ENCODE results near the gene ANXA11.

The ANXA11 gene

GRCh38 chr10:80140251-80140650 is 65.1 kb downstream of the ANXA11 start:
- Histone ChIP-seq H3K9me3 (ENCODE audit: control insufficient read depth, insufficient read depth, low read length) (no peaks in the 10 kb centered on the region), H3K4me1 (ENCODE audit: control insufficient read depth, low read length) (peaks cover 14% of the 10 kb centered on the region), H3F3A (ENCODE audit: control insufficient read depth, insufficient read depth) (no peaks in the 10 kb centered on the region), H3K4me2 (ENCODE audit: low read length) (no peak overlapping the region), H3K27ac (ENCODE audit: low read depth, low read length) (no peak overlapping the region), H3K79me2 (ENCODE audit: control insufficient read depth, low read length) (no peaks in the 10 kb centered on the region), H3K36me3 (ENCODE audit: control insufficient read depth, low read length) (no peaks in the 10 kb centered on the region), H4K20me1 (ENCODE audit: control insufficient read depth, insufficient read depth, low read depth, low read length) (no peaks in the 10 kb centered on the region), H3K9me2 (replicated peaks; ENCODE audit: control insufficient read depth, low read length) (no peaks in the 10 kb centered on the region), H3K27me3 (ENCODE audit: control insufficient read depth, low read length) (peaks cover 15% of the 10 kb centered on the region), H3K4me3 (ENCODE audit: low read length) (no peak overlapping the region)
- TF ChIP-seq CTCF (IDR thresholded peaks at IDR 0.05; ENCODE audit: low read depth, low read length, poor library complexity, severe bottlenecking) (no peak), EZH2phosphoT487 (IDR thresholded peaks at IDR 0.05; ENCODE audit: borderline replicate concordance, low read length) (no peak)

GRCh38 chr10:80139265-80139664 is 66.1 kb downstream of the ANXA11 start:
- Histone ChIP-seq H3K27ac (ENCODE audit: low read depth, low read length) (no peak overlapping the region), H3K4me3 (ENCODE audit: low read length) (no peak overlapping the region), H3K9me3 (ENCODE audit: control insufficient read depth, insufficient read depth, low read length) (no peaks in the 10 kb centered on the region), H4K20me1 (ENCODE audit: control insufficient read depth, insufficient read depth, low read depth, low read length) (no peaks in the 10 kb centered on the region), H3K4me1 (ENCODE audit: control insufficient read depth, low read length) (peaks cover 5% of the 10 kb centered on the region), H3K27me3 (ENCODE audit: control insufficient read depth, low read length) (peaks cover 8% of the 10 kb centered on the region), H3K79me2 (ENCODE audit: control insufficient read depth, low read length) (no peaks in the 10 kb centered on the region), H3K4me2 (ENCODE audit: low read length) (no peak overlapping the region), H3K9me2 (replicated peaks; ENCODE audit: control insufficient read depth, low read length) (no peaks in the 10 kb centered on the region), H3F3A (ENCODE audit: control insufficient read depth, insufficient read depth) (no peaks in the 10 kb centered on the region), H3K36me3 (ENCODE audit: control insufficient read depth, low read length) (no peaks in the 10 kb centered on the region)
- no peak for TF ChIP-seq EZH2phosphoT487 (IDR thresholded peaks at IDR 0.05; ENCODE audit: borderline replicate concordance, low read length)
- TF ChIP-seq CTCF (IDR thresholded peaks at IDR 0.05; ENCODE audit: low read depth, low read length, poor library complexity, severe bottlenecking) = no peak

DNA sequence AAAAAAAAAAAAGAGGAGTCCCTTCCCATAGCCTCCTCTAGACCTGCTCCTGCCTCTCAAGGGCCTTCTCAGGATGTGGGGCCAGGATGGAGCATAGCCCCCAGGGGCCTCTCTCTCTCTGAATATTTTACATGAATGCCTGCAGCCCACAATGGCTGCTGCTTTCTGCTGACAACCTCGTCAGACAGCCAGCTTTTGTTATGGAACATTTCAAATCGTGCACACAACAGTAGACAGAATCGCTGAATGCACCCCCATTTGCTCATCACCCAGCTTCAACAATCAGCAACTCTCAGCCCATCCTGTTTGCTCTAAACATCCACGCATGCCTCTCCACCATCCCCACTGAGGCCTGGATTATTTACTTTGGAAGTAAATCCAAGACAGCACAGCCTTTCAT is 67.4 kb downstream of the ANXA11 start:
- Histone ChIP-seq H3K4me1 (ENCODE audit: control insufficient read depth, low read length) (no peaks in the 10 kb centered on the region), H3K4me2 (ENCODE audit: low read length) (no peak overlapping the region), H3K79me2 (ENCODE audit: control insufficient read depth, low read length) (no peaks in the 10 kb centered on the region), H4K20me1 (ENCODE audit: control insufficient read depth, insufficient read depth, low read depth, low read length) (no peaks in the 10 kb centered on the region), H3K36me3 (ENCODE audit: control insufficient read depth, low read length) (no peaks in the 10 kb centered on the region), H3K27ac (ENCODE audit: low read depth, low read length) (no peak overlapping the region), H3K9me2 (replicated peaks; ENCODE audit: control insufficient read depth, low read length) (no peaks in the 10 kb centered on the region), H3K9me3 (ENCODE audit: control insufficient read depth, insufficient read depth, low read length) (no peaks in the 10 kb centered on the region), H3K4me3 (ENCODE audit: low read length) (no peak overlapping the region), H3K27me3 (ENCODE audit: control insufficient read depth, low read length) (0 out of 2 replicates have a peak, but pooled peaks cover 6% of the 10 kb centered on the region), H3F3A (ENCODE audit: control insufficient read depth, insufficient read depth) (no peaks in the 10 kb centered on the region)
- no peak for TF ChIP-seq CTCF (IDR thresholded peaks at IDR 0.05; ENCODE audit: low read depth, low read length, poor library complexity, severe bottlenecking)
- TF ChIP-seq EZH2phosphoT487 (IDR thresholded peaks at IDR 0.05; ENCODE audit: borderline replicate concordance, low read length) = no peak

Data from DOHH2 (cell line).